Smooth muscle cell (in vitro differentiated cells): ENCODE results near the gene AFM. TPM values are rescaled to one million over a fixed set of nuclear protein-coding genes. Genes with fewer than 3 reads are reported as not detected.

Source experiments
- DNase-seq: peaks from one replicate; lab custom pipeline; 2025; ENCODE audit not compliant: unreplicated experiment; lab: John Stamatoyannopoulos, UW
- H2AFZ ChIP-seq: fragments of 200-600 bp; sonication (generic); 2 replicates; pipeline ENCODE4 v1.6.0; 2016; ENCODE audit warnings: antibody characterized with exemption, low read depth, mild to moderate bottlenecking
- H3F3A ChIP-seq: fragments of 200-600 bp; sonication (generic); 2 replicates; pipeline ENCODE4 v1.6.0; 2017; ENCODE audit warnings: antibody characterized with exemption, low read depth
- H3K27ac ChIP-seq: fragments of 200-600 bp; sonication (generic); 2 replicates; pipeline ENCODE4 v1.5.1; 2016; ENCODE audit warnings: low read depth, mild to moderate bottlenecking
- H3K27me3 ChIP-seq: fragments of 200-600 bp; sonication (generic); 2 replicates; pipeline ENCODE4 v1.6.1; 2016; ENCODE audit warnings: low read depth, mild to moderate bottlenecking
- H3K36me3 ChIP-seq: fragments of 200-600 bp; sonication (generic); 2 replicates; pipeline ENCODE4 v1.5.1; 2016; ENCODE audit warnings: low read depth
- H3K4me1 ChIP-seq: fragments of 200-600 bp; sonication (generic); 2 replicates; pipeline ENCODE4 v1.5.1; 2016; ENCODE audit warnings: low read depth
- H3K4me2 ChIP-seq: fragments of 200-600 bp; sonication (generic); 2 replicates; pipeline ENCODE4 v1.6.0; 2016; ENCODE audit warnings: mild to moderate bottlenecking
- H3K4me3 ChIP-seq: fragments of 200-600 bp; sonication (generic); 2 replicates; pipeline ENCODE4 v1.5.1; 2016; ENCODE audit warnings: mild to moderate bottlenecking
- H3K79me2 ChIP-seq: fragments of 200-600 bp; sonication (generic); 2 replicates; pipeline ENCODE4 v1.6.0; 2016; ENCODE audit warnings: low read depth, mild to moderate bottlenecking
- H3K9ac ChIP-seq: fragments of 200-600 bp; sonication (generic); 2 replicates; pipeline ENCODE4 v1.6.0; 2016; ENCODE audit warnings: low read depth
- H3K9me3 ChIP-seq: fragments of 200-600 bp; sonication (generic); replicated peaks from 2 replicates; pipeline ENCODE4 v1.5.1; 2016; ENCODE audit warnings: low read depth
- H4K20me1 ChIP-seq: fragments of 200-600 bp; sonication (generic); 2 replicates; pipeline ENCODE4 v1.6.0; 2016; ENCODE audit warnings: low read depth
- CTCF ChIP-seq: fragments of 200-600 bp; sonication (generic); IDR thresholded peaks from 2 replicates; pipeline ENCODE4 v1.5.1; 2017; ENCODE audit warnings: borderline replicate concordance, mild to moderate bottlenecking, antibody characterized with exemption; ENCODE audit not compliant: insufficient read depth, poor library complexity, severe bottlenecking
- WGBS: methylation state at CpG from one replicate; pipeline ENCODE4 v1.1.7; 2016; ENCODE audit warnings: low lambda C conversion rate; 5-methylcytosine and 5-hydroxymethylcytosine counted together
- polyA plus RNA-seq: library from polyadenylated mRNA; unstranded; fragments of >200 nt; fragmentation: Nextera tagmentation; extraction: Ambion mirVana; gene quantifications from 2 replicates; pipeline ENCODE4 v1.2.1, GENCODE V29; 2016
- total RNA-seq: library from RNA; depleted of rRNA; stranded (reverse); fragments of >200 nt; gene quantifications from 2 replicates; pipeline ENCODE4 v1.2.3, GENCODE V29; 2014

Gene AFM
- total and polyA plus RNA-seq, 2 experiments from 2014 or later, result not detected

- Histone ChIP-seq H3K4me2 (no peak overlapping the region), H3K4me3 (no peak overlapping the region), H3K79me2 (no peaks in the 10 kb centered on the region), H3K9me3 (no peaks in the 10 kb centered on the region), H3K27me3 (no peaks in the 10 kb centered on the region), H2AFZ (no peak overlapping the region), H3K4me1 (no peaks in the 10 kb centered on the region), H3K36me3 (no peaks in the 10 kb centered on the region), H3F3A (no peaks in the 10 kb centered on the region), H4K20me1 (no peaks in the 10 kb centered on the region), H3K9ac (no peak overlapping the region), H3K27ac (no peak overlapping the region)
- WGBS, result 79% methylated on average over 1 of the region's 1 CpG
- no peak for TF ChIP-seq CTCF
- no peak for DNase-seq
These were observed 5.0 kb downstream of the AFM start for GRCh38 chr4:73486497-73486896.

GRCh38 chr4:73487233-73487632 lies 5.7 kb downstream of the AFM start:
- Histone ChIP-seq H3F3A (no peaks in the 10 kb centered on the region), H2AFZ (no peak overlapping the region), H3K4me1 (no peaks in the 10 kb centered on the region), H3K27ac (no peak overlapping the region), H3K4me2 (no peak overlapping the region), H3K9me3 (no peaks in the 10 kb centered on the region), H3K36me3 (no peaks in the 10 kb centered on the region), H3K79me2 (no peaks in the 10 kb centered on the region), H3K4me3 (no peak overlapping the region), H3K9ac (no peak overlapping the region), H4K20me1 (no peaks in the 10 kb centered on the region), H3K27me3 (no peaks in the 10 kb centered on the region)
- TF ChIP-seq CTCF, result no peak
- 97% methylated on average over 1 of the region's 1 CpG for WGBS
- no peak for DNase-seq

GRCh38 chr4:73499996-73500765 lies 18.6 kb downstream of the AFM start:
- DNase-seq, result no peak
- no peak overlapping the region for H3K27ac ChIP-seq
- 86% methylated on average over 4 of the region's 4 CpGs for WGBS
- TF ChIP-seq CTCF, result no peak
- no peaks in the 10 kb centered on the region for H3K27me3 ChIP-seq
- no peaks in the 10 kb centered on the region for H3K4me1 ChIP-seq
- no peaks in the 10 kb centered on the region for H4K20me1 ChIP-seq
- H3F3A ChIP-seq, result no peaks in the 10 kb centered on the region
- H2AFZ ChIP-seq, result peak overlapping the region; percentile 84
- no peaks in the 10 kb centered on the region for H3K79me2 ChIP-seq
- H3K4me2 ChIP-seq, result peak overlapping the region; percentile 57
- H3K4me3 ChIP-seq, result peak overlapping the region; percentile 13
- H3K36me3 ChIP-seq, result no peaks in the 10 kb centered on the region
- no peak overlapping the region for H3K9ac ChIP-seq
- H3K9me3 ChIP-seq, result no peaks in the 10 kb centered on the region
